ENCODE measurements around the gene FAM171A2. TPM values are rescaled to one million over a fixed set of nuclear protein-coding genes. Genes with fewer than 3 reads are reported as not detected.

The FAM171A2 gene
- total and polyA plus RNA-seq, 2 donors (not counting 1 experiment from before 2014, with no cell fraction given), result 0.18 to 0.69 TPM

- no peak overlapping the region for H3K27ac Mint-ChIP-seq
- Histone ChIP-seq H2AFZ (ENCODE audit: insufficient read depth, low read depth, low read length, poor library complexity, severe bottlenecking) (no peak overlapping the region), H3K4me1 (ENCODE audit: control insufficient read depth in 2 of 2, insufficient read depth in 2 of 2, low read length in 2 of 2) (no peaks in the 10 kb centered on the region), H3K4me3 (ENCODE audit: control extremely low read depth in 1 of 5, extremely low read depth in 1 of 5, insufficient read depth in 1 of 5, low read depth in 2 of 5, low read length in 4 of 5) (no peak overlapping the region), H3K79me2 (ENCODE audit: control insufficient read depth, insufficient read depth, low read length) (no peaks in the 10 kb centered on the region), H3K9me3 (ENCODE audit: control extremely low read depth in 1 of 3, control insufficient read depth in 2 of 3, insufficient read depth in 1 of 3, low read length in 2 of 3) (no peaks in the 10 kb centered on the region), H3K36me3 (replicated peaks in 1 of 2; ENCODE audit: control extremely low read depth in 1 of 2, control insufficient read depth in 1 of 2, extremely low read depth in 1 of 2, insufficient read depth in 2 of 2, low read length in 1 of 2) (peaks cover 5 to 19% of the 10 kb centered on the region in 2 experiments), H3K27ac (ENCODE audit: low read length in 2 of 2) (no peak overlapping the region), H3K4me2 (replicated peaks; ENCODE audit: low read depth, low read length, poor library complexity, severe bottlenecking) (no peak overlapping the region), H3K9ac (ENCODE audit: low read length) (no peak overlapping the region), H3K27me3 (replicated peaks in 1 of 4; ENCODE audit: control extremely low read depth in 1 of 4, control insufficient read depth in 3 of 4, insufficient read depth in 4 of 4, low read length in 3 of 4) (no peaks in the 10 kb centered on the region), H4K20me1 (ENCODE audit: control insufficient read depth, insufficient read depth, low read length, poor library complexity, severe bottlenecking) (no peaks in the 10 kb centered on the region)
- no peaks in the 10 kb centered on the region for H3K4me1 Mint-ChIP-seq
- intact Hi-C loops (cut with micrococcal nuclease), result no loop called here
- no peaks in the 10 kb centered on the region for H3K9me3 Mint-ChIP-seq (ENCODE audit: insufficient read depth)
- DNase-seq (no peak), ATAC-seq (ENCODE audit: low read depth) (no peak)
- 88% methylated on average over 2 of the region's 4 CpGs for WGBS (ENCODE audit: insufficient coverage)
- TF ChIP-seq CTCF (IDR thresholded peaks at IDR 0.05), result no peak
- TF ChIP-seq EZH2 (IDR thresholded peaks at IDR 0.05; ENCODE audit: borderline replicate concordance, insufficient read depth, low read depth, low read length, poor library complexity, severe bottlenecking), result no peak
- ChIA-PET CTCF (interaction anchor here (0.6 kb wide), 1 partner anchor 9 kb away, joined by 3 read pairs; no protein-coding TSS in a partner anchor), POLR2A (no interaction called here)
- no peak overlapping the region for H3K4me3 Mint-ChIP-seq
- no peaks in the 10 kb centered on the region for H3K27me3 Mint-ChIP-seq
Measured at GRCh38 chr17:44408786-44409185, 45.1 kb upstream of the FAM171A2 start.

GRCh38 chr17:44402564-44403172 is 39.0 kb upstream of the FAM171A2 start:
- TF ChIP-seq EZH2 (IDR thresholded peaks at IDR 0.05; ENCODE audit: borderline replicate concordance, insufficient read depth, low read depth, low read length, poor library complexity, severe bottlenecking) (no peak), CTCF (IDR thresholded peaks at IDR 0.05) (no peak)
- H3K9me3 ChIP-seq (ENCODE audit: control extremely low read depth in 1 of 3, control insufficient read depth in 2 of 3, insufficient read depth in 1 of 3, low read length in 2 of 3), result no peaks in the 10 kb centered on the region
- Mint-ChIP-seq H3K27ac (no peak overlapping the region), H3K27me3 (no peaks in the 10 kb centered on the region), H3K9me3 (ENCODE audit: insufficient read depth) (no peaks in the 10 kb centered on the region), H3K4me1 (peaks cover 7% of the 10 kb centered on the region), H3K4me3 (no peak overlapping the region)
- H3K4me3 ChIP-seq (ENCODE audit: control extremely low read depth in 1 of 5, extremely low read depth in 1 of 5, insufficient read depth in 1 of 5, low read depth in 2 of 5, low read length in 4 of 5), result no peak overlapping the region
- DNase-seq, result no peak
- no peaks in the 10 kb centered on the region for H3K79me2 ChIP-seq (ENCODE audit: control insufficient read depth, insufficient read depth, low read length)
- peaks cover 0 to 11% of the 10 kb centered on the region in 2 donors for H3K4me1 ChIP-seq (ENCODE audit: control insufficient read depth in 2 of 2, insufficient read depth in 2 of 2, low read length in 2 of 2)
- ATAC-seq (ENCODE audit: low read depth), result no peak
- peaks cover 10% of the 10 kb centered on the region for H4K20me1 ChIP-seq (ENCODE audit: control insufficient read depth, insufficient read depth, low read length, poor library complexity, severe bottlenecking)
- CTCF ChIA-PET, result interaction anchor here (0.7 kb wide), 1 partner anchor 241 kb away, joined by 3 read pairs; no protein-coding TSS in a partner anchor
- H3K36me3 ChIP-seq (replicated peaks in 1 of 2; ENCODE audit: control extremely low read depth in 1 of 2, control insufficient read depth in 1 of 2, extremely low read depth in 1 of 2, insufficient read depth in 2 of 2, low read length in 1 of 2), result peaks cover 1 to 54% of the 10 kb centered on the region in 2 experiments
- no peak overlapping the region for H3K27ac ChIP-seq (ENCODE audit: low read length in 2 of 2)
- WGBS (ENCODE audit: insufficient coverage), result 83% methylated on average over 1 of the region's 5 CpGs
- no peaks in the 10 kb centered on the region for H3K27me3 ChIP-seq (replicated peaks in 1 of 4; ENCODE audit: control extremely low read depth in 1 of 4, control insufficient read depth in 3 of 4, insufficient read depth in 4 of 4, low read length in 3 of 4)
- H3K4me2 ChIP-seq (replicated peaks; ENCODE audit: low read depth, low read length, poor library complexity, severe bottlenecking), result no peak overlapping the region
- no peak overlapping the region for H2AFZ ChIP-seq (ENCODE audit: insufficient read depth, low read depth, low read length, poor library complexity, severe bottlenecking)
- POLR2A ChIA-PET, result no interaction called here
- no peak overlapping the region for H3K9ac ChIP-seq (ENCODE audit: low read length)
- intact Hi-C loops (cut with micrococcal nuclease), result no loop called here
